Brain microvascular endothelial cell (primary cell): ENCODE measurements around the gene BAIAP3.

Experiments used
- DNase-seq: peaks from one replicate; pipeline ENCODE4 v3.0.0-alpha.2; 2020
- H3K27ac ChIP-seq: fragments of 250-450 bp; sonication (Bioruptor Pico); 2 replicates; pipeline ENCODE4 v1.5.1; 2020; ENCODE audit warnings: mild to moderate bottlenecking, moderate library complexity
- H3K27me3 ChIP-seq: fragments of 250-450 bp; sonication (Bioruptor Pico); replicated peaks from 2 replicates; pipeline ENCODE4 v1.5.1; 2020; ENCODE audit warnings: mild to moderate bottlenecking
- H3K36me3 ChIP-seq: fragments of 250-450 bp; sonication (Bioruptor Pico); replicated peaks from 2 replicates; pipeline ENCODE4 v1.5.1; 2020; ENCODE audit warnings: mild to moderate bottlenecking
- H3K4me3 ChIP-seq: 2 replicates; pipeline ENCODE4 v1.5.1; 2011; ENCODE audit warnings: low read depth, mild to moderate bottlenecking, control low read depth, low read length, moderate library complexity
- in situ Hi-C: cut with HindIII; loops from 2 replicates; pipeline ENCODE4 v1.10.0; 2017; ENCODE audit warnings: low sequenced_read_pairs, low pct_ligation_motif_present
- TF ChIP-seq, protein P1 (sequence below): IDR thresholded peaks from 2 replicates; pipeline ENCODE4 v1.5.1; 2011; ENCODE audit warnings: low read depth, mild to moderate bottlenecking, moderate library complexity, low read length, control low read depth, inconsistent platforms; ENCODE audit errors: missing control alignments

The BAIAP3 gene, protein sequence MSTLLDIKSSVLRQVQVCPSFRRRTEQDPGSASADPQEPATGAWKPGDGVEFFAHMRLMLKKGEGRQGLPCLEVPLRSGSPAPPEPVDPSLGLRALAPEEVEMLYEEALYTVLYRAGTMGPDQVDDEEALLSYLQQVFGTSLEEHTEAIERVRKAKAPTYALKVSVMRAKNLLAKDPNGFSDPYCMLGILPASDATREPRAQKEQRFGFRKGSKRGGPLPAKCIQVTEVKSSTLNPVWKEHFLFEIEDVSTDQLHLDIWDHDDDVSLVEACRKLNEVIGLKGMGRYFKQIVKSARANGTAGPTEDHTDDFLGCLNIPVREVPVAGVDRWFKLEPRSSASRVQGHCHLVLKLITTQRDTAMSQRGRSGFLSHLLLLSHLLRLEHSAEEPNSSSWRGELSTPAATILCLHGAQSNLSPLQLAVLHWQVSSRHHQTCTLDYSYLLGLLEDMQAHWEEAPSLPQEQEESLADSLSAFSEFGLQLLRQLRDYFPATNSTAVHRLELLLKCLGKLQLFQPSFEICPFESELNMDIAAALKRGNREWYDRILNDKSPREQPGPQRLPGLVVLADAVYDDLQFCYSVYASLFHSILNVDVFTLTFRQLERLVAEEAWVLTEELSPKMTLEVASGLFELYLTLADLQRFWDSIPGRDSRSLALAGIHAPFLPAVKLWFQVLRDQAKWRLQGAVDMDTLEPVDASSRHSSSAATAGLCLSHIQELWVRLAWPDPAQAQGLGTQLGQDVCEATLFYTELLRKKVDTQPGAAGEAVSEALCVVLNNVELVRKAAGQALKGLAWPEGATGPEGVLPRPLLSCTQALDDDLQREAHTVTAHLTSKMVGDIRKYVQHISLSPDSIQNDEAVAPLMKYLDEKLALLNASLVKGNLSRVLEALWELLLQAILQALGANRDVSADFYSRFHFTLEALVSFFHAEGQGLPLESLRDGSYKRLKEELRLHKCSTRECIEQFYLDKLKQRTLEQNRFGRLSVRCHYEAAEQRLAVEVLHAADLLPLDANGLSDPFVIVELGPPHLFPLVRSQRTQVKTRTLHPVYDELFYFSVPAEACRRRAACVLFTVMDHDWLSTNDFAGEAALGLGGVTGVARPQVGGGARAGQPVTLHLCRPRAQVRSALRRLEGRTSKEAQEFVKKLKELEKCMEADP

DNA sequence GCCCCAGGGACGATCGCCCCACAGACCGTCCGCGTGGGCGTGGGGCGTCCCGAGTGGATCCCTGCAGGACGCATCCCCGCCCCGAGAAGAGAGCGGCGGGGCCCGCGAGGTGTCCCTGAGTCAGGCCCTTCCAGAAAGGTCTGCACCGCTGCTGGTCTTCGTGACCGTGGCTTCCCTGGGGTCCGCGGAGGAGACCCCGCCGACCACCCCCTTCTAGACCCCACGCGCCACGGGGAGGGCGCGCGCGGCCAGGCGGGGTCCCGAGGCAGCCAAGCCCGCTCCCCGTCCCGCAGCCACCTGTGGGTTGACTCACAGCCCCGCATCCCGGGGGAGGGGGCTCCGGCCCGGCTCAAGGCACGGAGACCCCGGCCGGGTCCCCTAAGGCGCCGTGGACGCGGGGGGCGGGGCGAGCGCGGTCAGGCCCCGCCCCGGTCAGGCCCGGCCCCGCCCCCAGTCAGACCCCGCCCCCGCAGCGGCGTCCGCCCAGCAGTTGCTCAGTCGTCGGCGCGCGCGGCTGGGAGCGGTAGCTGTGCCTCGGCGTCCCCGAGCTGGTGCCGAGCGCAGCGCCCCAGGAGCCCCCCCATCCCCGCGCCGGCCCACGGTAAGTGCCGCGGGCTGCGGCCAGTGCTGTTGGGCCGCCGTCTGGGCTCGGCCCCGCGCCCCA is at the start of gene BAIAP3:
Gene BAIAP3, plus strand, starts transcription at position 497 of the 664 bp plus-strand sequence. CDS start 4,905 bp downstream, outside the sequence.
- Histone ChIP-seq H3K27ac (no peak within 1 kb of the TSS), H3K36me3 (no peaks in the 10 kb centered on the region), H3K4me3 (no peak within 1 kb of the TSS), H3K27me3 (peaks cover 49% of the 10 kb centered on the region)
- in situ Hi-C loops: no loop called here
- DNase-seq: no peak
- TF ChIP-seq, protein P1, sequence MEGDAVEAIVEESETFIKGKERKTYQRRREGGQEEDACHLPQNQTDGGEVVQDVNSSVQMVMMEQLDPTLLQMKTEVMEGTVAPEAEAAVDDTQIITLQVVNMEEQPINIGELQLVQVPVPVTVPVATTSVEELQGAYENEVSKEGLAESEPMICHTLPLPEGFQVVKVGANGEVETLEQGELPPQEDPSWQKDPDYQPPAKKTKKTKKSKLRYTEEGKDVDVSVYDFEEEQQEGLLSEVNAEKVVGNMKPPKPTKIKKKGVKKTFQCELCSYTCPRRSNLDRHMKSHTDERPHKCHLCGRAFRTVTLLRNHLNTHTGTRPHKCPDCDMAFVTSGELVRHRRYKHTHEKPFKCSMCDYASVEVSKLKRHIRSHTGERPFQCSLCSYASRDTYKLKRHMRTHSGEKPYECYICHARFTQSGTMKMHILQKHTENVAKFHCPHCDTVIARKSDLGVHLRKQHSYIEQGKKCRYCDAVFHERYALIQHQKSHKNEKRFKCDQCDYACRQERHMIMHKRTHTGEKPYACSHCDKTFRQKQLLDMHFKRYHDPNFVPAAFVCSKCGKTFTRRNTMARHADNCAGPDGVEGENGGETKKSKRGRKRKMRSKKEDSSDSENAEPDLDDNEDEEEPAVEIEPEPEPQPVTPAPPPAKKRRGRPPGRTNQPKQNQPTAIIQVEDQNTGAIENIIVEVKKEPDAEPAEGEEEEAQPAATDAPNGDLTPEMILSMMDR: no peak

DNA sequence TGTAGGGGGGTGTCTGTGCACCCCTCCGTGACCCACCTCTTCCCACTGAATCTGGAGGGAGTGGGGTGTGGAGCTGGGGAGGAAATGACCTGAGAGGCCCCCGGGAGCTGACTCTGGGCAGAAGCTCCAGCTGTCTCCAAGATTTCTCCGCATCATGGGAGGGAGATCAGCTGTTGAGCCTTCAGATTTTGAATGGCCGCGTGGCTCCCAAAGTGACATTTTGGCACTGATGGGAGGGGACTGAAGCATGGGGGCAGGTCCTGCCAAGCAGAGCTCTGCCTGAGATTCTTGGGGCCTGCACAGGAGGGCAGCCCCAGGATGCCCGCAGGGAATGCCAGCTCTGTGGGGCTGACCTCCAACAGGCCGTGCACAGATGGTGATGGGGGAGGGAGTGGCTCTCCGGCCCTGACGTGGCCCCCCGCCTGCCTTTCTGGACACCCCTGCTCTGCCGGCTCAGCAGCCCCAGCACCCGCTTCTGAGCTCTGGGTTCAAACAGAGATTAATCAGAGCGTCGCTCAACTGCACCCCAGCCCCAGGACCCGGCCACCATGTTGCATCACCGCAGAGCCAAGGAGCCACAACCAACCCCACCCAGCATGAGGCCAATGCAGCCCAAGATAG is 49.3 kb upstream of the BAIAP3 start:
- H3K27ac ChIP-seq: no peak overlapping the region
- no peak overlapping the region for H3K4me3 ChIP-seq
- H3K27me3 ChIP-seq: peaks cover 29% of the 10 kb centered on the region
- TF ChIP-seq, protein P1: no peak
- H3K36me3 ChIP-seq: no peaks in the 10 kb centered on the region
- in situ Hi-C loops: no loop called here
- DNase-seq: no peak

DNA sequence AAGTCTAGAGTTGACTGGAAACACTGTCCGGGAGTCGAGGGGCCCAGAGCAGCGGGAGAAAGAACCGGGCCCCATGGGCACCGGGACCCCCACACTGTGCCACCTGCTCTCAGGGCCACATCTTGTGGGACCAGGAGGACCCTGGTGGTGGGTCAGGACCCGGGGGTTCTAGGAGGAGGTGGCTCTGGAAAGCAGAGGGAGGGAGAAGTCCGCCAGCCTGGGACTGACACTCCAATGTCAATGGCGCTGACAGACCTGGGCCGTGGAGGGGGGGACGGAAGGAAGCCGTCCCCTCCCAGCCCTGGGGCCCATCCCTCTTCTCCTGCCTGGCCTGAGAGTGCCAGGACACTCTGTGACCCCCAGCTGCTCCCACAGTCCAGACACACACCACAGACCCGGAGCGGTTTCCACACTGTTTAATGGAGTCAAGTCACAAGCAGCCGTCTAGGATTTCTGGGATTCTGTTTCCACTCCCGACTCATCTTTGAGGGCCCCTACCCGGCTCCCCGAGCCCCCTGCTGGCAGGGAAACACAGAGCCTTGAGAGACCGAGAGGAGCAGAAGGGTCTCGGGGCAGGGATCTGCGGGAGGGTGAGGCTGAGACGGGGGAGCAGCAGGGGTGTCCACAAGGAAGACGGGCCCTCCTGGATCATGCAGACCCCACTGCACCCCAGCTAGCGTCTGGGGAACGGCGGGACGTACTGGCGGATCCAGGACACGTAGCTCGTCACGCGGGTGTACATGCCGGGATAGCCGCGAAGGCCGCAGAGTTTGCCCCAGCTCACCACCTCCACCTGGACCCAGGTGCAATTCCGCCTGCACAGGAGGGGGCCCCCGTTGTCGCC is 47.6 kb upstream of the BAIAP3 start:
- TF ChIP-seq, protein P1: no peak

DNA sequence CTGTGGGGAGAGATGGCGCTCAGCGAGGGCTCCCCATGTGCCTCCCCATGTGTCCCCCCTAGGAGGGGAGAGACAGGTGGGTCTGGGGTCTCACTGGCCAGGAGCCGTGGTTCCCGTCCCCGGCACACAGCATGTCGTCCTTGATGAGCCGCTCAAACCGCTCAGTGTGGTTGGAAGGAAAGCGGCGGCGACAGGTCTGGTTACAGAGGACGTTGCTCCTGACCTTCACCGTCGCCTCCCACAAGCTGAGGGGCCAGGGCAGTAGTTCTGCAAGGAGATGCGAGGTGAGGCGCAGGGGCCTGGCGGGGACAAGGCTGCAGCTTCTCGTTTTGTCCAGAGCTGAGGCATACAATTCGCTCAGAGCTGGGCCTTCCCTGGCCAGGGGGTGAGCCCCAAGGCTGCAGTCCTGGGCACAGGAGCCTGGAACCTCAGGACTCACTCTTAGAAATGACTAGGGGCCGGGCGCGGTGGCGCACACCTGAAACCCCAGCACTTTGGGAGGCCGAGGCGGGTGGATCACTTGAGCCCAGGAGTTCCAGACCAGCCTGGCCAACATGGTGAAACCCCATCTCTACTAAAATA is 46.8 kb upstream of the BAIAP3 start:
- H3K4me3 ChIP-seq: no peak overlapping the region
- H3K27ac ChIP-seq: no peak overlapping the region
- peaks cover 45% of the 10 kb centered on the region for H3K27me3 ChIP-seq
- DNase-seq: no peak
- no peaks in the 10 kb centered on the region for H3K36me3 ChIP-seq
- in situ Hi-C loops: no loop called here
- TF ChIP-seq, protein P1: no peak

More for the DNA sequence above, 47.6 kb upstream of the BAIAP3 start:
- Histone ChIP-seq H3K27me3 (peaks cover 38% of the 10 kb centered on the region), H3K27ac (no peak overlapping the region), H3K36me3 (no peaks in the 10 kb centered on the region), H3K4me3 (no peak overlapping the region)
- DNase-seq: no peak
- in situ Hi-C loops: no loop called here
